Measurements from ENCODE around the gene LHX5.

The LHX5 gene

DNA sequence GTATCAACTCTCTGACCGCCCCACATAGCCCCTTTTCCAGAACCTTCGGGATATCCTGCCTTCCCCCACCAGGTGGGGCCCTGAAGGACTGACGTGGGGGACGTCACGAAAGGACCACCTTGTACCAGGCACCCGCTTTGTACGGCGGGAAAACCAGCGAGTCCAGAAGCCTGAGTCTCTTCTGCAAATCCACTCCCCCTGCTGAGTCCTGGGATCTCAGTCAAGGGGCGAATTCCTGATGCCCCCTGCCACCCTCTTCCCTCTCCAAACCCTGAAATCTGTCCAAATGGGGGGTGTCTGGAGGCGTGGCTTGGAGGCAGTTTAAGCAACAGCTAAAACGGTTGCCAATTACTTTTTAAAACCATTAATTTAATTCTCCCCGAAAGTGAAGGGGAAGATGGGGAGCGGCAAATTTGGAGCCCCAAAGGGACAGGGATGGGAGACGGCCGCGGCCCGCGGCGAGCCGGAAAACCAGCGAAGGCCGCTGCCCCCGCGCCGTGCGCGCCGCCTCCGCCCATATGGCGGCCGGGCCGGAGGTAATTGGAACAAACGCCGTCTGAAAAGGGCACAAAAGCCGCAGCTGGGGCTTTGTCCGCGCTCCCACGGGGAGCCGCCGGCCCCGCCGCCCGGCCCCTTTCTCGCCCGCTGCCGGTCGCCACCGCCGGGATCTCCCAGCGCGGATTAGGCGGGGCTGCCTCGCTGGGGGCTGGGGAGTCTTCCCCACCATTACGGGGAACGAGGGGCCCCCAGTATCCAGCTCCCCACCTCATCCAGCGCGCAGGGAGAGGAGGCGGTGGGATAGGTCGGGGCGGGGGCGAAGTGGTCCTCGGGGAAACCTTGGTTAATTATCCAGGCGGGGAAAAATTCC, 6.6 kb downstream of the LHX5 start:
- DNase-seq: no peak

DNA sequence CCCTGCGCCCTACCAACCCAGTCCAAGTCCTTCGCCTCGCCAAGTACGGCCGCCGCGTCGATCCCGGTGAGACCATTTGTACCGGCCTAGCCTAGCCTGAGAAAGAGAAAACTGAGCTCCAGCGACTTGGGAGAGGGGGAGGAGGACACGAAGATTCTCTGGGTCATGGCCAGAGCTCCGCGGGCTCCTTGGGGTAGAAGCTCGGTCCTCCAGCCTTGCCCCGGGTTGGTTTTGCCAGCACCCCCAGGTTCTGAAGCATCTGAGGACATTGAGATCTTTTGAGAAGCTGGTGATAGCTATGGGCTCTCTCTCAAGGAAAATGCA, 7.3 kb downstream of the LHX5 start:
- no peak for DNase-seq

DNA sequence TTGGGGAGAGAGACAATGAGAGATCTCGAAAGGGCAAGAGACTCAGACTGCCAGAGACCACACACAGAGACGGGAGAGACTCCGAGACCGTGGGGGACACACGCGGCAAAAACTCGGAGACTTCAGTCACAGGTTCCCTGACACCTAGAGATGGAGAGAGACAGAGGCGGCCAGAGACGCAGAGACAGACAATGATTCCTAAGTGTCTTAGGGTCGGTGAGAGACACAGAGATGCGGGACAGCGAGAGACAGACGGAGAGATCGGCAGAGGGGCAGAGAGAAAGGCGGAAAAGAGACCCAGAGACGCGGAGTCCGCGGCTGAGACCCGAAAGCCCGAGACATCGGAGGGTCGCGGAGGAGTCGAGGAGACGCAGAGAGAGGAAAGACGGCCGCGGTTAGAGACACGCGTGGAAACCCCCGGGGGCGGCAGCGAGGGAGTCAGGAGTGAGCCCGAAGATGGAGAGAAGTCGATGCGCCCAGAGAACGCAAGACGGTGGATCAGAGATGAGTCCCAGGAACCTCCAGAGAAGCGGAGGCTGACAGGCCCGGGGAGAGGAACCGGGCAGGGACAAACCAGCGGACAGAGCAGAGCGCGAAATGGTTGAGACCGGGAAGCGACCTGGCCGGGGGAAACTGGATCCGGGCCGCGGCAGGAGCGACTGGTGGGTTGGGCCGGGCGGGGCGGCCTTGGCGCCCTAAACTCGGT, 7.8 kb downstream of the LHX5 start:
- no peak for DNase-seq

GRCh38 chr12:113462998-113463745, 8.5 kb downstream of the LHX5 start:
- DNase-seq: no peak

DNA sequence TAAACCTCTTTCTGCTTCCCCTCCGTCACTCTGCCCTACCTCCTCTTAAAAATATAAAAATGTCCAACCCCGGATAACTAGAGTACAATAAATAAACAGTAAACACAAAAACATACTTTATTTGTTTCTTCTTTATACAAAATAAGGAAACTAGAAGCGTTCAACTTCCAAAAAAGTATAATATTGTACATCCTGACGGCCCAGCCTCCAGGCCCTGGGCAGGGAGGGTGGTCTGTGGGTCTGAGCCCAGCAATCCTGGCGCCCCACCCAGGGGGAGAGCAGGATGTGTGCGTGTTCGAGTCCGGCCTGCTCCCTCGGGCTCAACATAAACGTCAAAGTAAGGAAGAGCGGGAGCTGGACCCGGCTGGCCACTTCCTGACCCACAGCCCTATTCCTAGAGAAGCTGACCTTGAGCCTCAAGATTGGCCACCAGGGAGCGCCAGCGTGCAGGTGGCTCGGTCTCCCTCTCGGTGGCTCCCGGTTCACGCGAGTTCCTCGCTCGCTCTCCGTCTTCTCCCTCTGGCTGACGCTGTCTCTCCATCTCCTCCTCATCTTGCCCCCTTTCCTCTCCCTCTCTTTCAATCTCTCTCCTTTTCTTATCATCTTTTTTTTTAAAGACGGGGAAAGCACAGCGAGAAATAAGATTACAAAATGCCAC, 9.4 kb downstream of the LHX5 start:
- peak; percentile 9 to 59 (median 46) for DNase-seq

GRCh38 chr12:113461666-113462065, 10.0 kb downstream of the LHX5 start:
- DNase-seq: no peak

DNA sequence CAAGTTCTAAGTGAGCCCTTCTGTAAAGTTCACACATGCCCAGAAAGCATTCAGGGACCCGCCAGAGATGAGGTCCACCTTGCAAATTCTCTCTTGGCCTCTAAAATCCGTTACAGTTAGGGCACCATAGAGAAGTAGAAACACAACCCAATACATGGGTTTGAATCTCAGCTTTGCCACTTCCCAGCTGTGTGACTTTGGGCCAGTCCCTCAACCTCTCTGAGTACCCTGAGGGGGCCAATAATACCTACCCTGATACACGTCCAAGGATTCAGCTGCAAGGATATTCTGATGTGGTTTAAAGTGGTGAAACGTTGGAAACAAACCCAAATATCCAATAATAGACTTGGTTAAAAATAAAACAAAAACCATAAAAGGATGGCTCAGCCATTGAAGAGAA, 11.7 kb downstream of the LHX5 start:
- DNase-seq: no peak

DNA sequence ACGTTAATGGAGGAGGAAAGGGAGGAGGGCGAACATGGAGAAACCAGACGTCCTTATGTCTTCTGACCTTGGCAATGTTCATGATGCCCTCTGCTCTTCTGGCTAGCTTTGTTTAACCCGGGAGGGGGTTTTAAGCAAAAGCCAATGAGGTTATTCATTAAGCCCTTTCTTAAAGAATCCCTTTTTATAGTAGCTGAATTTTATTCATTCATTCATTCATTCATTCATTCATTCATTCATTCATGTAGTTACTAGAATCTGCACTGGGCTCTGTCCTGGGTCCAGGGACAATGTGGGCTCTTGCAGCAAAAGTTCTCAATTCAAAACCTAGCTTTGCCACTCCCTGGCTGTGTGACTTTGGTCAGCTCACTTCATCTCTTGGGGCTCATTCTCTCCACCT, 14.0 kb downstream of the LHX5 start:
- no peak for DNase-seq

- DNase-seq: no peak
Observed at GRCh38 chr12:113457185-113457584, 14.5 kb downstream of the LHX5 start.

DNA sequence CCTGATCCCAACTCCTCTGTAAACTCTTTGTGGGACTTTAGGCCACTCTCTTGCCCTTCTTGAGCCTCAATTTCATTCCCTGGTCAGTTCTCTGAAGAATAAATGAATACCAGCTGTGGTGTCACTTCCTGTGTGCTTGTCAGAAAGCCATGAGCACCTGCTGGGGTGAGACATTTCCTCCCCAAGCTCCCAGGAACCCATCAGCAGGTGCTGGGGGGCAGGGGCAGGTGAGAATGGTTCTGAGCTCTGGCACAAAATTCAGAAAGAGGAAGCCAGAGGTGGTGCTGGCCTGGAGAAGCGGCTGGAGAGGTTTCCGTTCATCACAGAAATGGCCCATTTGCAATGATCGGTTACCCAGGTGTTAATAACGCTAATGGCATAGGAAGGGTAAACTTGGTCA, 14.9 kb downstream of the LHX5 start:
- no peak for DNase-seq

DNA sequence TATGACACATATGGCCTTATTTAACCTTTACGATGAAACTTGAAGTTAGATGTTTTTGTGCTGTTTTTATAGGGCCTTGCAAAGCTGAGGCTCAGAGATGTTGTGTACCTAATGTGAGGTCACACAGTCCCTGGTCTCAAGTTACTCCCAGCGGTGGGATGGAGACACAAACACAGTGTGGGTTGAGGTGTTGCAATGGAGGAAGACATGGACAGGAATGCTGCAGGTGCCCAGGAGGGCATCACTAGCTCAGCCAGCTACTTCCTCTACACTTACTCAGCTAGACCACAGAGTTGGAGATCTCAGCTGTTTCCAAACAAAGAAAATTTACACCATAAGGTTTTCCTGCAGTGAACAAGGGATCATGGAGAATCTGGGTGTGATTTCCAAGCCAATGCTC, 15.5 kb downstream of the LHX5 start:
- no peak for DNase-seq

DNA sequence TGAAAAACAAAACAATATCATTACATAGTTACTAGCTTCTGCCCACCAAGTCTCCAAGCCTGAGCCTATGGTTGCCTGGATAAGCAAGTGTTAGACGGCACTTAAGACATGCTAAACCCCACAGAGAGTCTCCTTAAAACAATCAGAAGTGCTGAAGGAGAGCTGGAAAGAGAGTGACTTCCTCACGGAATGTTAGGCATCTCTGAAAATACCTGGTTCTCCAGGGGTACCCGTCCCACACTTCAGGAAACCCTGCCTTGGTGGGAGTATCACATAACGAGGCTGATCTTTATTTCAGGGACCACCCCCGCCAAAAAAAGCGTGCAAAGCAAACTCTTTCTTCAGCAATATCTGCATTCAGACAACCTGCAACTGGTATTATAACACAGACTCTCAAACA, 18.3 kb downstream of the LHX5 start:
- DNase-seq: no peak

DNA sequence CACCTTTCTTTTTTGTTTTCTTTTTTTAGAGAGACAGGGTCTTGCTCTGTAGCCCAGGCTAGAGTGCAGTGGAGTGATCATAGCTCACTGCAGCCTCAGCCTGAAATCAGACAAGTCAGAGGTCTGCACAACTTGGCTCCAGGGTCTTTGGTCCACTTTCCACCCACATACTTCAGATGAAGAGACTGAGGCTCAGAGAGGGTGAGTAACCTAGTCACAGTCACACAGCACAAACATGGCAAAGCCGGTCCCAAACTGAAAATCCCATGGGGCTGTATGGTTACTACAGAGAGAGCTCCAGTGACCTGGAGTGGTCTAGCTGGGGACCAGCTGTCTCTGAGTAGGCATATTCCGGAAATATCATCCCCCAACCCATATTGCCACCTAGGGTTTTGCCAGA, 19.2 kb downstream of the LHX5 start:
- no peak for DNase-seq

GRCh38 chr12:113449839-113450238, 21.8 kb downstream of the LHX5 start:
- no peak for DNase-seq

- DNase-seq: no peak
Observed at GRCh38 chr12:113449299-113449698, 22.4 kb downstream of the LHX5 start.

DNA sequence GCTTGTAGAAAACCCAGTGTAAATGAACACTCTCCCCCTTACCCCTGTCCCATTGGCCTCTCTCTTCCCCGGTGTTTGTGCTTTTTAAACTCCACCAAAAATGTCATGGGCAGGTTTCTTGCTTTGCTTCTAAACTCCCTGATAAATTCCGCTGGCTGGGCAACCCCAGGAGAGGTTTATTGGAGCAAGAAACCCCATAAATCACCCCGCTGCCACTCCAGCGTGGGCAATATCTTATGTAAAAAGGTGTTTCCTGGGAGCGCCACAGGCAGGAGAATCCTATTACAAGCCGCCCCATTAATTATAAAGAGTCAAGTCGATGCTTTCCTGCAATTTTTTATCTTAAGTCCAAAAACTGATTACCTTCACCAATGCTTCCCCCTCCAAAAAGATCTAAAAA, 22.8 kb downstream of the LHX5 start:
- no peak for DNase-seq

GRCh38 chr12:113445544-113446171, 26.0 kb downstream of the LHX5 start:
- no peak for DNase-seq

GRCh38 chr12:113443030-113443539, 28.6 kb downstream of the LHX5 start:
- no peak for DNase-seq

DNA sequence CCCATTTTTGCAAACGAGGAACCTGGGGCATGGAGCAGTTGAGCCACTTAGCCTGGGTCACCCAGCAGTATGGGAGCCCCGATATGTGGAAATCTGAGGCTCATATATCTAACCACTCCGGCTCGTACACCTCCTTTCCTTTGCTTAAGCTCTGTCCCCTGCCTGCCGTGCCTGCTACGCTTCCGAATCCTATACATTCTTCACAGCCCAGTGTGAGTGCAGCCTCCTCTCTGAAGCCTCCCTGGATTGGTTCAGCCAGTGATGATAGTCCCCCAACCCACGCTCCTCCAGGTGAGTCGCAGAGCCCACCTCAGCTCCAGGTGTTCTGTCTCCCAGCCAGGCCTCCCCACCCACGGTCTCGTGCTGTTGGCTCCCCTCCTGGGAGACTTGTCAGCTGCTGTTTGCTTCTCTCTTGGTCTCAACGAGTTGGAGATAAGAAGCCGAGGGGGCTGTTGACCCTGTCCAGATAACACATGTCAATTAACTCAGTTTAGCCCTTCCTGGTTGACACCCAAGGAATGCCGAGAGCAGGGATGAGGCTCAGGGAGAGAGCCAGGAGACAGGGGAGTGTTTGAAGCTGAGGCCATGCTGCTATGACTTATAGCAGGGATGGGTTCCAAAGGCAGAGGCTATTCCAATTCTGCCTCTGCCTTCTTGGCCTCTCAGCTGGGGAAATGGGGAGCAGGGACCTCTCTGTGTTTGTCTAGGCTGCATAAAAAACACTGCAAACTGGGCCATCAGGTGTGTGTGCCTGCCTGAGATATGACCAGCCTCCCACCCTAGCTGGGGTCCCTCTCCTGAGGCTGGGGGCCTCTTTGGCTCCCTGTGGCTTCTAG, 30.5 kb downstream of the LHX5 start:
- DNase-seq: no peak

GRCh38 chr12:113440336-113440735, 31.3 kb downstream of the LHX5 start:
- no peak for DNase-seq

GRCh38 chr12:113439606-113440030, 32.1 kb downstream of the LHX5 start:
- no peak for DNase-seq

GRCh38 chr12:113439301-113439597, 32.4 kb downstream of the LHX5 start:
- no peak for DNase-seq

All from T-helper 2 cell (primary cell).